ENCODE results near the gene OR8A1.

OR8A1 gene

DNA sequence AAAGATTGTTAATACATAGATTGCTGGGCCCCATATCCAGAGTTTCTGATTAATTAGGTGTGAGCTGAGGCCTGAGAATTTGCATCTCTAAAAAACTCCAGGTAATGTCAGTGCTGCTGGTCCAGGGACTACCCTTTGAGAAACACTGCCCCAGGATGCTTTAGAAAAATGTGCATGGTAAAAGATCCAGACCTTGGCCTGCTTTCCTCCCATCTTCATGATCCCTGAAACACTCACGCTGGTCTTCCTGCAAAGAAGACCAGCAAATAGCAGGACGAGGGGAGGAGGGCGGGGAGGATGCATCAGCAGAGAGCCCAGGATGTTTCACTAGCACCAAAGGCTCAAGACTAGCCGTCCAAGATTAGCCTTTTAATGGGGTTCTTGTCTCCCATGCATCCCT, at the start of gene OR8A1:
Gene OR8A1, plus strand, starts transcription at position 301 of the 400 bp plus-strand sequence. CDS start 123 bp downstream, outside the sequence.
- DNase-seq: no peak

DNA sequence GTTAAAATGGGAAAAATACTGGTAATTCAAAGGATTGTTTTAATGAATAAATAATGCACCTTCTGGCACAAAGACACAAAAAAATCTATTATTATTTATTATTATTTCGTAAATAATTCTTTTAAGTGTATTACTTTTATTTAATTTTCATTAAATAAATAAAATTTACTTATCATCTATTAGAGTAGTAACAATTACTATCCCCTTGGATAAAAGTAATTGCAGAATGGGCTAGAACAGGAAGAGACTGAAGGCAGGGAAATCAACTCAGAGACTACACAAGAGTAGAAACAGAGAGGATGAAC, 49.3 kb upstream of the OR8A1 start:
- DNase-seq: no peak

DNA sequence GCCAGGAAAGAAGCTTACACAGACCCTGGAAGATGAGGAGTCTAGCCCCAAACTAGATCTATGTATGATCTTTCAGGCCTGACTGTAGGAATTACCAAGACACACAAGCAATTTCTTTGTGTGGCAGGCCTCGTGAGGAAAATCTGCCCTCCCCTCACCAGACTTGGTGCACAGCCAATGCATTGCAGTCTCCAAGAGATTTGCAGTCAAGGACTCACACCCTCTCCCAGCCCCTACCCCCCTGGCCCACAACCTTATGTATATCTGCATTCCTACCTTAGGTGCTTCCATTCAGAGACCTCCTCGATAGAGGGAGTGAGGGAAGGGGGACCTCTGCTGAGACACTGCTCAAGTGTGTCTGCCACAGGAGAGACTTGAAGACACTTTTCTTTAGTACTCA, 36.2 kb upstream of the OR8A1 start:
- no peak for DNase-seq

DNA sequence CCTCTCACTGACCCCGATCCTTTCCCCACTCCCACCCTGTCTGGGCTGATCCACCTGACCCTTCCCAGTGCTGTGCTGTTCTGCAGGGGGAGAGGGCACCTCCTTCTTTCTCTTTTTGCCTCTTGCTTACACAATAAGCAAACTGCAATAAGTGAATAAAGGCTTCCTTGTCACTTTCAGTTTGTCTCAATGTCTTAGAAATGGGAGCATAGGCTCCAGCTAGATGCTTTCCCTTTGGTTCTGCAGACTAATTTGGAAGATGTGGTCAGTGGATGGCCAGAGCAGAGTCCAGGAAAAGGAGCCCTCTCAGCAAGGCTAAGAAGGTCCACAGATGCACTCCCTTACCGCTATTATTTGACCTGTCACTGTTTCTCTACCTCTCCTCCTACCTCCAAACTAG, 35.7 kb upstream of the OR8A1 start:
- no peak for DNase-seq

DNA sequence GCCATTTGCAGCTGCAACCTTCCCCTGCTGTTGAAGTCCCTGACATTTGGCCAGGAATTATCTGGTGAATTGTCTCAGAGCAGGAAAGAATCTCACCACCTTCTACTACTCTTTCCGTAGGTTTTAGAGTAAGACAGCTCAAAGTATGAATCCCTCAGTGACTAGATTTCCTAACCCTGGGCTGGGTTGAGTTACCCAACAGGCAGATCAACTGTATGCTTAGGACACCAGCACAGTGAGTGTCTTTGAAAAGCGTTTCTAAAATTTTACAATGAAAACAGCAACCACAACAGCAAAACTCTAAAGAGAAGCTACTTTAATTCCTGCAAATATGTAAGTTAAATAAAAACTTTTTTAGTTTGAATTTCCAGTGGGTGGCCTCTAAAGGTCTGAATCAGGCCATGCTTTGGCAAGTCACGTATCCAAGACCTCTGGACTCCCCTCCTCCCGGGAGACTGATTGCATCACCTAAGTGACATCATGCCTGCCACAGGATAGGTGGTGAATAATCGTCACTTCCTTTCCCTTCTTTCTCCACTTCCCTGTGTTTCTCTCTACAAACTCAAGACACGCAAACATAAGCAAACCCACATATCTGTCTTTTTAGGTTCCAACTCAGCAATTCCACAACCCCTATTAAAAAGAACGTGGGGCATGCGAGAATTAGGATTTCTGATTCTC, 34.1 kb upstream of the OR8A1 start:
- no peak for DNase-seq

DNA sequence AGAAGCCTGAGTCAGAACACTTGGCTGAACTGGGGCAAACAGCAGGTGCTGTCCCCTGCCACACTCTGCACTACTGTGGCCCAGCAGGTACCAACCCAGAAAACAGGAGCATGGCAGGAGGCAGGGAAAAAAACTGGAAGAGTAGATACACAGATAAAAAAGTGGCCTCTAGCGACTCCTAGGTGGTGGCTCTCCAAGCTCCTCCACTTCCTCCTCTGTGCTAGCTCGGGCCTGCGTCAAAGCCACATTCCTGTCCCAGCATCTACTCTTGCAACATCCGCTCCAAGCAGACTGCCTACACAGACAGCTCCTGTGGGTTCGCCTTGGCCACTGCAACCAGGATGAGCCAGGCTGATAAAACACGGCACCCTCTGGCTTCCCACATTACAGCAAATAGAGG, 33.3 kb upstream of the OR8A1 start:
- DNase-seq: peak; percentile 28

DNA sequence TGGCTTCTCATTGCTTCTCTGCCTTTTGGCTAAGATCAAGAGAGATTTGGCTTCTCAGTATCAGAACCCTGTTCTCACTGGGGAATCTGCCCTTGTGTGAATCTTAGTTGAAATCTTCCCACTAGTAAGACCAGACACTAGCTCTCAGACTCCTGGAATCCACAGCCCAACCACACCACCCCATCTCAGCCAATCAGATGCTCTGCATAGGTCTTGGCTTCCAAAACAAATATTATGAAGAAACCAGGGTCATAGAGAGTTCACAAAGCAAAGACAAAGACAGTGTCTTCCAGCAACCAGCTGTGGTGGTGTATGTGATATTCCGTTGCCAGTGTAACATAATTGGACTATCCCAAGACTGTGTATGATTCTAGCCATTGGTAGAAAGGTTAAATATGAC, 31.8 kb upstream of the OR8A1 start:
- DNase-seq: no peak

DNA sequence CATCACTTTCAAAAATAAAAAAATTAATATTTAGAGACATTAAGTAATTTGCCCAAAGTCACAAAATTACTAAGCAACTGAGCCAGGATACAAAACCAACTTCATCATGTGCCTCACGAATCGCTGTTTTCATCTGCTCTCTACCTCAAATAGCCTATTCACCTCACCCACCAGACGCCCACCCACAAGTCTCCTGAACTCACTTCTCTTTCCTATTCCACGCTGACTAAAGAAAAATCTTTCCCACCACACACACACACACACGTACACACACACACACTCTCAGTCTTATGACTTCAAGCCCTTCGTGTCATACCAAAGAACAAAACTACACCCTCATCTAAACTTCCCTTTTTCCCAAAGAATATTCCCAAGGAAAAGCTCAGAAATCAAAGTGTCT, 28.6 kb upstream of the OR8A1 start:
- DNase-seq: no peak

DNA sequence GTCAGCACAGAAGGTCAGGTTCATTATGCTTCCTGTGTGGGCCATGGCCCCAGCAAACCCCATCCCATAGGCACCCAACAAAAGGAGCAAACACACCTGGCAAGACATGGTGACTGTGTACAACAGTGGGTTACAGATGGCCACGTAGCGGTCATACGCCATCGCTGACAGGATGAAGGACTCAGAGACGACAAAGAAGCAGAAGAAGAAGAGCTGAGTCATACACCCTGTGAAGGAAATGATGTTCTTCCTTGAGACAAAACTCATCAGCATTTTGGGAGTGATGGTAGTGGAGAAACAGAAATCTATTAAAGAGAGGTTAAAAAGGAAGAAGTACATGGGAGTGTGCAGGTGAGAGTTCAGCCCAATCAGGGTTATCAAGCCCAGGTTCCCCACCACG, 26.7 kb upstream of the OR8A1 start:
- no peak for DNase-seq

DNA sequence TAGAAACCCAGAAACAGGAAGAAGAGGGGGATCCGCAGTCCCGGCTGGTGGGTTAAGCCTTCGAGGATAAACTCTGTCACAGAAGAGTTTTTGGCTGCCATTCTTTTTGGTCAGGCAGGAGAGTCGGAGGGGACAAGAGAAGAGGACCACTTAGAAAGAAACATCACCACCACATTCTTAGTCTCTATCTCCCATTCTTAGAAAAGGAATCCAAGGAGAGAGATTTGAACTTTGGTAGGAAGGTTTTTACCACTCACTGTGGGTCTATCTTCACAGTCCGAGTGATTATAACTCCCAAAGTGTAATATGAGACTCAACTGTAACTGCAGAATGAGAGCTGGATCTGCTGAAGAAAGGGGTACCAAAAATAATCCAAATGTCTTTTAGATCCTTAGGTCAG, 26.2 kb upstream of the OR8A1 start, which contains the start of gene OR8B12:
Gene OR8B12, minus strand, starts transcription at position 101 of the 400 bp plus-strand sequence. Its CDS starts 0 bp downstream, at position 101.
- DNase-seq: no peak

DNA sequence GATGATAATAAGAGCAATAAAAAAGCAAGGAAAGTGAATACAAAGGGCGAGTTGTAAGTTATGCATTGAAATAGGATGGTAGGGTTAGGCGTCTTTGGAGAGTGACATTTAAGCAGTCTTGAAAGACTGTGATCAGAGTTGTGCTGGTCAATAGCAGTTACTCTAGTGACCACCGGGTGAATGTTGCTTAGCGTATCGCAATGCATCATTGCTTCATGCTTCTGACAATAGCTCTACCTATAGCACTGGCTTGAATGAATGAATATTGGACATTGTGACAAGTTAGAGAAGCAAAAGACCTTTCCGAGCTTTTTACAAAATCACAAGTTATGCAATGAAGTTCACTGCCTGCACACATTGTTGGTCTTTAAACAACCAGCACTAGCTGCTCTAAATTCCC, 18.6 kb upstream of the OR8A1 start:
- DNase-seq: no peak

DNA sequence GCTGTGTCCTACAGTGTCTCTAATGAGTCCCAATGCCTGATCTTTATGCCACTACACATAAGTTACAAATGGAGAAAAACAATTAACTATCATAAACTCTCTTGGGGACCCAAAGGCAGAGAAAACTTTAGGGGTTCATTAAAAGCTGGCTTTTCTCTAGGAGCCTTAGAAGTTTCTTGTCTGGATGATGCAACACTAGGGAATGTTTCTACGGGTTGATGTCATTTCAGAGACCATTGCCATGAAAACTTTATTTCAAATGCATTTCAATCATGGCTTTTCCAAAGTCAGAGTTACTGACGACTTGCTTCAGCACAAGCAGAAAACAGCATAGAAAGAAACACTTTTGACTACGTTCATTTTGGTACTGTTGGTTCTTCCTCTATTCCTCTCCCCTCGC, 17.8 kb upstream of the OR8A1 start:
- DNase-seq: no peak

DNA sequence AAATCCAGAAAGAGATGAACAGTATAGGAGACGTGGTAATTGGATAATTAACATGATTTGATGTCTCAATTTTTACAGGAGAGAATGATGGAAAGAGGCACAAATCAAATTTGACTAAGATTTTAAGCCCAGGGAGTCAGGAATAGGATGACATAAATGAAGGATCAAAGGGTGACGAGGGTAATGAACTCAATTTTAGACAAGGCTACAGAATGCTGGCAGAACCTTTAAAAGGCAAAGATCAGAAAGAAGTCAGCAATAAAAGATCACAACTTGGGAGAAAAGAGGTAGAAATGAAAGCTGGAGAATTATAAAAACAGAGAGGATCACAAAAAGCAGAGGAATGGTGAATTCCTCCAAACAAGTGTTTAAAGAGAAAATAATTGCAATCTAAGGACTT, 13.0 kb upstream of the OR8A1 start:
- no peak for DNase-seq

DNA sequence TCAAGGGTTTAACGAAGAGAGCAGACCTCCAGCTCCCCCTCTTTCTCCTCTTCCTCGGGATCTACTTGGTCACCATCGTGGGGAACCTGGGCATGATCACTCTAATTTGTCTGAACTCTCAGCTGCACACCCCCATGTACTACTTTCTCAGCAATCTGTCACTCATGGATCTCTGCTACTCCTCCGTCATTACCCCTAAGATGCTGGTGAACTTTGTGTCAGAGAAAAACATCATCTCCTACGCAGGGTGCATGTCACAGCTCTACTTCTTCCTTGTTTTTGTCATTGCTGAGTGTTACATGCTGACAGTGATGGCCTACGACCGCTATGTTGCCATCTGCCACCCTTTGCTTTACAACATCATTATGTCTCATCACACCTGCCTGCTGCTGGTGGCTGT, 363 bp downstream of the OR8A1 start:
- no peak for DNase-seq

DNA sequence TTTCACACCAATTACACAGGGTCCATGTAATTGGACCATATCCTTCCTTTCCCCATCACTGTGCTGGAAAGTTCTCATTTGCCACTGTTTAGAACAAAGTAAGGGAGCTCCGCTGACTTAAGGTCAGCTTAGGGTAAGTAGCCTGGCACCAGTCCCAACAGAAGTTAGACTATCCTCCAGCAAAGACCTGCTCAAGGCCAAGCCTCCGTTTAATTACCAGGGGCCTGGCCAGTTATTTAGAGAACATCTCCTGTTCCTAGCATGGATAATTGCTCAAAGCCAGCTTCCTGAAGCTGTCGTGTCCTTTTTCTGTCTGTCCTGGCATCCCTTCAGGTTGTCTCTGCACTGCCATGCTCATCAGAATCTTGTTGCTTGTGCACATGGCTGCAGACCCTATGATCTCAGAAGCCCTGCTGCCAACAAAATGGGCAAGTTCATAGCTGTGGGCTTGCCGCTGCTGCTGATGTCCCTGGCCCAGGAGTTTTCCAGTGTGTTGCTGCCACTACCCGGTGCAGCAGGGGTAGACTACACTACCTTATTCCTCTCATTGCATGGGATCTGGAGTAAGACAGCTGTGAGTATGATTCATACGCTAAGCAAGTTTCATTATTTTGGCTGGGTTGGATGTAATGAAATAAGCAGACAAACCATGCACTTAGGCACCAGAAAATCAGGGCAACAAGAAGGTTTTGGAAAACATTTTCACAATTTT, 8.1 kb downstream of the OR8A1 start:
- DNase-seq: no peak

DNA sequence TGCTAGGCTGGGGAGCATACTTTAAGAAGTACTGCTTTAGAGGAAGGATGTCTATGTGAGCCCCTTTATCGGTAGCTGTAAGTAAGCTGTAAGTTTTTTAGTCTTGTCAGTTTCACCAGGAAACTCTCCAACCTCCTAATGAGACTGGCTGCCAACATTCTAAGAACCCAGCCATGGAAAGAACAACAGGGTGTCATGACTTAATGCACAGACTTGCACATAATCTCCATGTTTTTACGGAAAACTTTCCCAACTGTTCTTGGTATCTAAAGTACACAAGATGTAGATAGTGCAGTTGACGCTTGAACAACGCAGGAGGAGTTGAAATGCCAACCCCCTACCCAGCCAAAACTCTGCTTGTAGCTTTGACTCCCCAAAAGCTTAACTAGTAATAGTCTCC, 9.0 kb downstream of the OR8A1 start:
- DNase-seq: no peak

DNA sequence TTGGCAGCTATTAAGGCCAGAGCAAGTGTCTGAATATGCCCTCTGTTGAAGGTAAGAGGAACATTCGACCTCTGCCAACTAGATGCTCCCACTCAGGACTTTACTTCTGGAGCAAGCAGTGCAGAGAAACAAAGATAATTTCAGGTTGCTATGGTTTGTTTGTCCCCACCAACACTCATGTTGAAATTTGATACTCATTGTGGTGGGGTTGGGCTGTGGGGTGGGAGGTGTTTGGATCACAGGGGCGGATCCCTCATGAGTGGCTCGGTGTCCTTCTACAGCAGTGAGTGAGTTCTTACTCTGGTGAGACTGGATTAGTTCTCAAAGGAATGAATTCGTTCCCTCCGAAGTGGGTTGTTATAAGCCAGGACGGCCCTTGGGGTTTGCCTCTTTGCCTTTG, 12.0 kb downstream of the OR8A1 start:
- no peak for DNase-seq

DNA sequence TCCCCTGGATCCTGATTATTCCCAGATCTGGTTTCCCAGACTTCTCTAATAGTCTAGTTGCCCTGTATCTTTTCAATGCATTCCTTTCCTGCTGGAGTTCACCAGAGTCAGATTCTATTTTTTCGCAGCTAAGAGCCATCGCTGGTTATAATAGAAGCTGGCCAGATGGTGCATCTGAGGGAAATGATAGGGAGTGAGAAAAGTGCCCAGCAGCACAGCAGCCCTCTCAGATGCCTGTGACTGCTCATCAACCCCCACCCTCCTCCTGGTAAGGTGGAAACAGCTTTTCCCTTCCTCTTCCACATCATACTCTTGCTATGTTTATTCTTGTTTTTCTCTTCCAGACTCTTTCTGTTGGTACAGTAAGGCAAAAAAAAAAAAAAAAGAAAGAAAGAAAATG, 12.8 kb downstream of the OR8A1 start:
- no peak for DNase-seq

DNA sequence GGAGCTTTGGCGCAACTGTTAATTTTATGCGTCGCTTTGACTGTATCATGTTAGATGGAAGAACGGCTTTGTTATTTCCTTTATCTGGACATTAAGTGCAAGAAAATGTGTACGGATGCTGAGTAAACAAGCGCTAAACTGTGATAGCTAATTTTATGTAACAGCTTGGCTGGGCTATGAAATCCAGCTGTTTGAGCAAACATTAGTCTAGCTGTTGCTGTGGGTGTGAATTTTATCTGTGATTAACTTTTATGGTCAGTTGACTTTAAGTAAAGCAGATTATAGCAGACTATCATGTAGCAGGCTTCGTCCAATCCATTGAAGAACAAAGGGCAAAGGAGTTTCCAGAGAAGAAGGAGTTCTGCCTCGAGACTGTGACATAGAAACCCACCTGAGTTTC, 14.0 kb downstream of the OR8A1 start:
- no peak for DNase-seq

DNA sequence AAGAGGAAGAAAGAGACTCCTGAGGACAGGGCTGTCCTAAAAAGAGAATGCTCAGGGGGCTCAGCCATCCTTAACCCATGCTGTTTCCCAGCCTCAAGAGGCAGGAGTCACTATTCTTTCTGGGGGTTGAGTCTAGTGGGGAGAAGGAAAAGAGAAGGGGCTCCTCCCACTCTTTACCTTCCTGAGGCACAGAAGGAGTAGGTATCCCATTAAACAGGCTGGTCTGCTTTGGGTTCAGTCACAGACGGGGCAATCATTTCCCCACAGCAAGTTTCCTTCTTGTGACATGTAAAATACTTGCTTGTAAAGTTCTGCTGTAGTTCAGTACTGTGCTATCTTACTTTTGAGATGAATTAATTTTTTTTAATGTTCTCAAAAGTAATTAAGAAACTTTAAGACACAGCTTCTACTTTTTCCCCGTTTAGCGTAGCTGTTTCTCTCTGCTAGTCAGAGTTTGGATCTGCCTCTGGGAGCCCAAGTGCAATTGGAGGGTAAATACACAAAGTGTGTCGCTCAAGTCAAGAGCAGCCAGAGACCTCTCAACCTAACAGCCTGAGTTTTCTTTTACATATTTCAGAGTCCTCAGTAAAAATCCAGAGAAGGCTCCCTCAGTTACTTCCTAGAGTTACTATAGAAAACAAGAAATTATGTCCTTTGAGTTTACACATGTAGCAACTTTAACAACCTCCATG, 15.0 kb downstream of the OR8A1 start:
- no peak for DNase-seq

DNA sequence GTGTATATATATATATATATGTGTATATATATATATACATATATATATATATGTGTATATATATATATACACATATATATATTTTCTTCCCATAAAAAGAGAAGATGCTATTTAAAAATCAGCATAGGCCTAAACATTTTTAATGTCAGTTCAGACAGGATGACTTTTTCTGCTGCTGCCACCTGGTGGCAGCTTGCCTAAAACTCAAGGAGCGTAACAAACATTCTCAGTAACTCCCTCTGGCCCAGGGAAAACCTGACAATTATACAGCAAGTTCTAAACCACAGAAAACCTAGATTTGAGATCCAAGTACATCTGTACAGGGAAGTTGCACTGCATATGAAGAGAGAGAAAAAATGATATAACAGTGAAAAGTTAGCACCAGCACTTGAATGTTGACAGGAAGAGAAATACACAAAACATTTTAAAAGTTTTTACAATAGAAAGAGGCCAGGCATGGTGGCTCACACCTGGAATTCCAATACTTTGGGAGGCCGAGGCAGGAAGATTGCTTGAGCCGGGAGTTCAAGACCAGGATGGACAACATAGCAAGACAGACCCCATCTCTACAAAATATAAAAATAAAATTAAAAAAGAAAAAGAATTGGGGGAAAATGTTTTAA, 16.6 kb downstream of the OR8A1 start:
- DNase-seq: peak; percentile 5

DNA sequence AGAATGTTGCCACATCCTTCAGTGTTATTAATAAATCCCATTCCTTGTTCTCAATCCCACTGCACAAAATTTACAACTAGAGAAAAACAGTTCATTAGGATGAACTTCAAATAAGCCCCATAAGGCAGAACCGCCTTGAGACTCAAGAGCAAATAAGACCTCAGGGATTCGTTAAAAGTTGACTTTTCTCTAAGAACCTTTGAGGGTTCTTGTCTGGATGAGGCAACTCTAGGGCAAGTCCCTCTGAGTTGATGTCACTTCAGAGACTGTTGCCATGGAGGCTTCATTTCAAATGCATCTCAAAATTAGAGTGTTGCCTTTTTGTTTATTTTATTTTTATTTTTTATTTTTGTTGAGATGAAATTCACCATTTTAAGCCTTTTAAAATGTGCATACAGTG, 21.6 kb downstream of the OR8A1 start:
- no peak for DNase-seq

DNA sequence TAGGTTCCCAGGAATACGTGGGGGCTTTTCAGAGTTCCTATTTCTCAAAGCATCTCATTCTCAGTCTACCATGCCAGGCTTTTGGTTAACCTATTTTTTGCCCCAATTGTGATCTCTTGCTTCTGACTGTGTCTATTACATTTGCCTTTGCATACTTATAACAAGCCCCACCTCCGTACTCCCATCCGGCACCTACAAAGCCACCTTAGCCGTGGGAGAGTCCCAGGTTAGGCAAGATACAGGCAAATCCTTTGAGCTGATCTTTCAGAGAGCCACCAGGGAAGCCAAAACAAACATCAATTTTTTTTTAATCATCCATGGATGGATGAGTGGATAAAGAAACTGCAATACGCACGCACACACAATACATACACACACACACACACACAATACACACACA, 22.8 kb downstream of the OR8A1 start:
- DNase-seq: no peak

DNA sequence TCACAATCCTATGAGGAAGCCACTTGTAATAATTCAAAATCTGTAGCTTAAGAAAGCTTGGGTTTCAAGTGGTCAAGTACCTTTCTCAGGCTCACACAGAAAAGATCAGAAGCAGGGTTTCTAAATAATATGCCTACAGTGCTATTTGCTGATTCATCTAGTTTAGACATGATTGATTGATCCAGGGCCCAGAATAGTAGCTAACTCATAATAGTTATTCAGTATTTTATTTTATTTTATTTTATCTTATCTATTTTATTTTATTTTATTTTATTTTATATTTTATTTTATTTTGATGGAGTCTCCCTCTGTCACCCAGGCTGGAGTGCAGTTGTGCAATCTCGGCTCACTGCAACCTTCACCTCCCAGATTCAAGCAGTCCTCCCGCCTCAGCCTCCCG, 25.5 kb downstream of the OR8A1 start:
- no peak for DNase-seq

Data from GDM1 (cell line).